H1 (cell line): ENCODE measurements around the gene FAM53B. TPM values are rescaled to one million over a fixed set of nuclear protein-coding genes. Genes with fewer than 3 reads are reported as not detected.

Source experiments
- ASH2L ChIP-seq: fragments of 200-600, 300-600 bp; sonication (generic); IDR thresholded peaks from one replicate; pipeline ENCODE4 v1.7.1; 2017; ENCODE audit warnings: low read length
- CEBPB ChIP-seq: IDR thresholded peaks from 2 replicates; pipeline ENCODE4 v1.6.1; 2012; ENCODE audit warnings: low read depth, low read length
- CTBP2 ChIP-seq: IDR thresholded peaks from 2 replicates; pipeline ENCODE4 v1.7.0; 2011; ENCODE audit warnings: borderline replicate concordance, mild to moderate bottlenecking, moderate library complexity, mixed read lengths, low read length; ENCODE audit not compliant: insufficient read depth, insufficient read length
- EP300 ChIP-seq, 2 experiments: IDR thresholded peaks; 1 replicate in 1 of 2; 2 replicates in 1 of 2; pipeline ENCODE4 v1.6.1; 2011 to 2012; ENCODE audit warnings: low read depth in 2 of 2, low read length in 2 of 2, mild to moderate bottlenecking in 2 of 2, borderline replicate concordance in 1 of 2, inconsistent platforms in 1 of 2, moderate library complexity in 1 of 2
- GTF2F1 ChIP-seq: IDR thresholded peaks from 2 replicates; pipeline ENCODE4 v1.6.1; 2012; ENCODE audit warnings: low read depth, low read length, improper control_type of control experiment, borderline replicate concordance
- JUND ChIP-seq: IDR thresholded peaks from 2 replicates; pipeline ENCODE4 v1.6.1; 2011; ENCODE audit warnings: mild to moderate bottlenecking, improper control_type of control experiment, low read length
- KDM4A ChIP-seq: IDR thresholded peaks from one replicate; pipeline ENCODE4 v1.7.1; 2012; ENCODE audit warnings: low read depth, mild to moderate bottlenecking, moderate library complexity, low read length, inconsistent platforms; ENCODE audit not compliant: severe bottlenecking
- POLR2A ChIP-seq, 2 experiments: IDR thresholded peaks; 1 replicate in 1 of 2; 2 replicates in 1 of 2; pipeline ENCODE4 v1.6.1; 2011; ENCODE audit warnings: low read depth in 2 of 2, low read length in 2 of 2, mild to moderate bottlenecking in 2 of 2; ENCODE audit errors: control extremely low read depth in 1 of 2
- RFX5 ChIP-seq: IDR thresholded peaks from 2 replicates; pipeline ENCODE4 v1.6.1; 2011; ENCODE audit warnings: low read depth, low read length, improper control_type of control experiment, borderline replicate concordance
- SIX5 ChIP-seq: IDR thresholded peaks from 2 replicates; pipeline ENCODE4 v1.6.1; 2011; ENCODE audit warnings: mild to moderate bottlenecking, low read depth, low read length
- SP2 ChIP-seq: IDR thresholded peaks from 2 replicates; pipeline ENCODE4 v1.6.1; 2012; ENCODE audit warnings: mild to moderate bottlenecking, low read length, inconsistent platforms
- TAF1 ChIP-seq: IDR thresholded peaks from 2 replicates; pipeline ENCODE4 v1.6.1; 2011; ENCODE audit warnings: mild to moderate bottlenecking, low read depth, low read length
- polyA plus RNA-seq, 7 experiments: library from polyadenylated mRNA; depleted of rRNA in 3 of 7; stranded (reverse) in 5 of 7; unstranded in 2 of 7; fragments of >200 nt in 5 of 7; fragments of 200-250 nt in 2 of 7; gene quantifications; 1 replicate in 5 of 7; 2 replicates in 1 of 7; 4 replicates in 1 of 7; pipeline versions ENCODE4 v1.2.1 to v1.2.3, GENCODE V29; 2011 to 2013; ENCODE audit warnings: missing spikeins in 2 of 7, mixed read lengths in 2 of 7
- total RNA-seq: library from RNA; stranded (reverse); fragmentation: NEBNext Ultra II Directional; extraction: Animal tissue kit (Norgen Biotek cat#: 25700); gene quantifications from 2 replicates; pipeline ENCODE4 v1.2.1, GENCODE V29; 2021
- TF ChIP-seq, protein P1 (sequence below): fragments of 300-600 bp; sonication (generic); IDR thresholded peaks from 2 replicates; pipeline ENCODE4 v1.7.1; 2012; ENCODE audit warnings: low read length, moderate library complexity, mild to moderate bottlenecking, inconsistent platforms; ENCODE audit not compliant: insufficient replicate concordance

FAM53B gene
- total and polyA plus RNA-seq, 2 of the 8 experiments (the other 6 are each of a cell fraction or from before 2014, with no cell fraction given), result 5.3 to 14.4 TPM

DNA sequence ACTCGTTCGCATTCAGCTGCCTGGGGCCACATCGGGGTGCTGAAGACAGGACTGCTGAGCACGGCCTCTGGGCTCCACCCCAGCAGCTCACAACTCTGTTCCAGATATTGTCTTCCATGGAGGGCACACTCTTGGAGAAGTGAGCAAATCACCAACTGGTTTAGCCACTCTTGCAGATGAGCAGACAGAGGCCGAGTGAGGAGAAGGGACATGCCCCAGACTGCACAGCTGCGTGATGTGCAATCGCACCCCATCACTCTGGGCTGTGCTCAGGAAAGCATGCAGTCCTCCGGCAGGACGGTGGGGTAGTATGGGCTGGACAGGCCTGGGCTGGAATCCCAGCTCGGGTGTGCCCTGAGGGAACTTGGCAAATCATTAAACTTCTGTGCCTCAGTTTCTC, 111.6 kb downstream of the FAM53B start (continued):
- TF ChIP-seq, protein P1, sequence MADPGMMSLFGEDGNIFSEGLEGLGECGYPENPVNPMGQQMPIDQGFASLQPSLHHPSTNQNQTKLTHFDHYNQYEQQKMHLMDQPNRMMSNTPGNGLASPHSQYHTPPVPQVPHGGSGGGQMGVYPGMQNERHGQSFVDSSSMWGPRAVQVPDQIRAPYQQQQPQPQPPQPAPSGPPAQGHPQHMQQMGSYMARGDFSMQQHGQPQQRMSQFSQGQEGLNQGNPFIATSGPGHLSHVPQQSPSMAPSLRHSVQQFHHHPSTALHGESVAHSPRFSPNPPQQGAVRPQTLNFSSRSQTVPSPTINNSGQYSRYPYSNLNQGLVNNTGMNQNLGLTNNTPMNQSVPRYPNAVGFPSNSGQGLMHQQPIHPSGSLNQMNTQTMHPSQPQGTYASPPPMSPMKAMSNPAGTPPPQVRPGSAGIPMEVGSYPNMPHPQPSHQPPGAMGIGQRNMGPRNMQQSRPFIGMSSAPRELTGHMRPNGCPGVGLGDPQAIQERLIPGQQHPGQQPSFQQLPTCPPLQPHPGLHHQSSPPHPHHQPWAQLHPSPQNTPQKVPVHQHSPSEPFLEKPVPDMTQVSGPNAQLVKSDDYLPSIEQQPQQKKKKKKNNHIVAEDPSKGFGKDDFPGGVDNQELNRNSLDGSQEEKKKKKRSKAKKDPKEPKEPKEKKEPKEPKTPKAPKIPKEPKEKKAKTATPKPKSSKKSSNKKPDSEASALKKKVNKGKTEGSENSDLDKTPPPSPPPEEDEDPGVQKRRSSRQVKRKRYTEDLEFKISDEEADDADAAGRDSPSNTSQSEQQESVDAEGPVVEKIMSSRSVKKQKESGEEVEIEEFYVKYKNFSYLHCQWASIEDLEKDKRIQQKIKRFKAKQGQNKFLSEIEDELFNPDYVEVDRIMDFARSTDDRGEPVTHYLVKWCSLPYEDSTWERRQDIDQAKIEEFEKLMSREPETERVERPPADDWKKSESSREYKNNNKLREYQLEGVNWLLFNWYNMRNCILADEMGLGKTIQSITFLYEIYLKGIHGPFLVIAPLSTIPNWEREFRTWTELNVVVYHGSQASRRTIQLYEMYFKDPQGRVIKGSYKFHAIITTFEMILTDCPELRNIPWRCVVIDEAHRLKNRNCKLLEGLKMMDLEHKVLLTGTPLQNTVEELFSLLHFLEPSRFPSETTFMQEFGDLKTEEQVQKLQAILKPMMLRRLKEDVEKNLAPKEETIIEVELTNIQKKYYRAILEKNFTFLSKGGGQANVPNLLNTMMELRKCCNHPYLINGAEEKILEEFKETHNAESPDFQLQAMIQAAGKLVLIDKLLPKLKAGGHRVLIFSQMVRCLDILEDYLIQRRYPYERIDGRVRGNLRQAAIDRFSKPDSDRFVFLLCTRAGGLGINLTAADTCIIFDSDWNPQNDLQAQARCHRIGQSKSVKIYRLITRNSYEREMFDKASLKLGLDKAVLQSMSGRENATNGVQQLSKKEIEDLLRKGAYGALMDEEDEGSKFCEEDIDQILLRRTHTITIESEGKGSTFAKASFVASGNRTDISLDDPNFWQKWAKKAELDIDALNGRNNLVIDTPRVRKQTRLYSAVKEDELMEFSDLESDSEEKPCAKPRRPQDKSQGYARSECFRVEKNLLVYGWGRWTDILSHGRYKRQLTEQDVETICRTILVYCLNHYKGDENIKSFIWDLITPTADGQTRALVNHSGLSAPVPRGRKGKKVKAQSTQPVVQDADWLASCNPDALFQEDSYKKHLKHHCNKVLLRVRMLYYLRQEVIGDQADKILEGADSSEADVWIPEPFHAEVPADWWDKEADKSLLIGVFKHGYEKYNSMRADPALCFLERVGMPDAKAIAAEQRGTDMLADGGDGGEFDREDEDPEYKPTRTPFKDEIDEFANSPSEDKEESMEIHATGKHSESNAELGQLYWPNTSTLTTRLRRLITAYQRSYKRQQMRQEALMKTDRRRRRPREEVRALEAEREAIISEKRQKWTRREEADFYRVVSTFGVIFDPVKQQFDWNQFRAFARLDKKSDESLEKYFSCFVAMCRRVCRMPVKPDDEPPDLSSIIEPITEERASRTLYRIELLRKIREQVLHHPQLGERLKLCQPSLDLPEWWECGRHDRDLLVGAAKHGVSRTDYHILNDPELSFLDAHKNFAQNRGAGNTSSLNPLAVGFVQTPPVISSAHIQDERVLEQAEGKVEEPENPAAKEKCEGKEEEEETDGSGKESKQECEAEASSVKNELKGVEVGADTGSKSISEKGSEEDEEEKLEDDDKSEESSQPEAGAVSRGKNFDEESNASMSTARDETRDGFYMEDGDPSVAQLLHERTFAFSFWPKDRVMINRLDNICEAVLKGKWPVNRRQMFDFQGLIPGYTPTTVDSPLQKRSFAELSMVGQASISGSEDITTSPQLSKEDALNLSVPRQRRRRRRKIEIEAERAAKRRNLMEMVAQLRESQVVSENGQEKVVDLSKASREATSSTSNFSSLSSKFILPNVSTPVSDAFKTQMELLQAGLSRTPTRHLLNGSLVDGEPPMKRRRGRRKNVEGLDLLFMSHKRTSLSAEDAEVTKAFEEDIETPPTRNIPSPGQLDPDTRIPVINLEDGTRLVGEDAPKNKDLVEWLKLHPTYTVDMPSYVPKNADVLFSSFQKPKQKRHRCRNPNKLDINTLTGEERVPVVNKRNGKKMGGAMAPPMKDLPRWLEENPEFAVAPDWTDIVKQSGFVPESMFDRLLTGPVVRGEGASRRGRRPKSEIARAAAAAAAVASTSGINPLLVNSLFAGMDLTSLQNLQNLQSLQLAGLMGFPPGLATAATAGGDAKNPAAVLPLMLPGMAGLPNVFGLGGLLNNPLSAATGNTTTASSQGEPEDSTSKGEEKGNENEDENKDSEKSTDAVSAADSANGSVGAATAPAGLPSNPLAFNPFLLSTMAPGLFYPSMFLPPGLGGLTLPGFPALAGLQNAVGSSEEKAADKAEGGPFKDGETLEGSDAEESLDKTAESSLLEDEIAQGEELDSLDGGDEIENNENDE, result no peak
- TF ChIP-seq POLR2A (IDR thresholded peaks at IDR 0.05; ENCODE audit: control extremely low read depth in 1 of 2, low read depth in 2 of 2, low read length in 2 of 2) (no peak), KDM4A (no peak), ASH2L (no peak), GTF2F1 (no peak), EP300 (IDR thresholded peaks at IDR 0.05; ENCODE audit: borderline replicate concordance in 1 of 2, low read depth in 2 of 2, low read length in 2 of 2) (no peak), SIX5 (no peak), CEBPB (no peak), SP2 (no peak), TAF1 (no peak), JUND (no peak), CTBP2 (no peak), RFX5 (no peak)
